EL (cell line): ENCODE results near the gene OR10AD1.
"Not testable (repeated sequence)": the region's sequence is repeated elsewhere in the genome, so short reads cannot be mapped to it uniquely, and the experiment has no call there.

ENCODE experiments used
- DNase-seq: peaks from one replicate; pipeline ENCODE4 v3.0.0-alpha.2; 2016

OR10AD1 gene, protein sequence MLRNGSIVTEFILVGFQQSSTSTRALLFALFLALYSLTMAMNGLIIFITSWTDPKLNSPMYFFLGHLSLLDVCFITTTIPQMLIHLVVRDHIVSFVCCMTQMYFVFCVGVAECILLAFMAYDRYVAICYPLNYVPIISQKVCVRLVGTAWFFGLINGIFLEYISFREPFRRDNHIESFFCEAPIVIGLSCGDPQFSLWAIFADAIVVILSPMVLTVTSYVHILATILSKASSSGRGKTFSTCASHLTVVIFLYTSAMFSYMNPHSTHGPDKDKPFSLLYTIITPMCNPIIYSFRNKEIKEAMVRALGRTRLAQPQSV

GRCh38 chr12:48203192-48203591 is at the start of gene OR10AD1:
OR10AD1 (minus strand) TSS chr12:48203292; CDS start chr12:48203292, 0 bp downstream.
- DNase-seq, result no peak

DNA sequence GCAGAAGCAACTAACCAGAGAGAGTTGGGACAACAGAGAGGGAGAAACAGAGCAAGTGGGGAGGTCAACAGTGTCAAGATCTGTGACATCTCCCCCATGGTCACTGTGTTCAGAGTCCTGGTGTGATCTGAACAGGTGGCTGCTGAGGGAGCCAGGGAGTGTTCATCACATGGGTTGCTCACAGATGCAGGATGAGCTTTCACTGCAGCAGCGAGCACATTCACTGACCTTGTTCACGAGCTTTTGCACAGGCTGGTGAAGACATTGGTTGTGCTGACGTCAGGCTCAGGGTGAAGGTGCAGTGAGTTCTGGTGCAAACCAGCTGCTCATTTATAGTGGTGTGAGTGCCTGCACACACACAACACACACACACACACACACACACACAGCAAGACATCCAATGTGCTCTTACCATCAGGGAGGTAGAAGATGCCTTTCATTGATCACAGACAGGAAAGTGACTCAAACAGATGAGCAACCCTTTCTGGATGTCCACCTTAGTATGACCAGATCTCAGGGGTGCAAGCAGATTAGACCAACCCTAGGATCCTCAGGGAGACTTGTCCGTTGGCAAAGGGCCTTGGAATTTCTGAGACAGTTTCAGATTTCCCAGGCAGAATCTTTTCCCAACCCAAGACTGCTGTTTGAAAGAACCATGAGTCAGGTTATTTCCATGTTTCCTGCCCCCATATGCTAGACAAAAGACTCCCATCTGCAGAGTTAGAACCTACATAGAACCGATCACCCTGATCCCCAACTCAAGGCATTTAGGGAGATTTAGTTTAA is 44.3 kb upstream of the OR10AD1 start:
- no peak for DNase-seq

DNA sequence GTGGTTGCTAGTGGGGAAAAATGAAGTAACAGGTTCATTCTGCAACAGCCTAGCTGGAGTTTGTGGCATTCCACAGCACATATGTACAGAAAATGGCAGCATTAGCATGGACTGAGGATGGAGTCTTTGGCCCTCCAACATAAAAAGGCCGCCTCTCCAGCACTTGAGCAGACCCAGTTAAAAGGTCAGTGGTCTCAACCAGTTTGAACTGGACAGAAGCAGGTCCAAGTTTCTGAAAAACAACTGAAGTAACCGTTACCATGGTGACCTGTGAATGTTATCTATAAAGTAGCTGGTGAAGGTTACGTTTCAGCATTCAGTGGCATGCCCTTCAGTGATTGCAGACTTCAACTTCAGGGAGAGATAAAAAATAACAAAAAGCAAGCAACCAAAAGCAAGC is 34.1 kb upstream of the OR10AD1 start:
- no peak for DNase-seq

GRCh38 chr12:48235796-48236333 is 32.8 kb upstream of the OR10AD1 start:
- no peak for DNase-seq

- not testable (repeated sequence) for DNase-seq
Observed at GRCh38 chr12:48231169-48231958, 28.3 kb upstream of the OR10AD1 start.

GRCh38 chr12:48224533-48224932 is 21.4 kb upstream of the OR10AD1 start:
- not testable (repeated sequence) for DNase-seq

DNA sequence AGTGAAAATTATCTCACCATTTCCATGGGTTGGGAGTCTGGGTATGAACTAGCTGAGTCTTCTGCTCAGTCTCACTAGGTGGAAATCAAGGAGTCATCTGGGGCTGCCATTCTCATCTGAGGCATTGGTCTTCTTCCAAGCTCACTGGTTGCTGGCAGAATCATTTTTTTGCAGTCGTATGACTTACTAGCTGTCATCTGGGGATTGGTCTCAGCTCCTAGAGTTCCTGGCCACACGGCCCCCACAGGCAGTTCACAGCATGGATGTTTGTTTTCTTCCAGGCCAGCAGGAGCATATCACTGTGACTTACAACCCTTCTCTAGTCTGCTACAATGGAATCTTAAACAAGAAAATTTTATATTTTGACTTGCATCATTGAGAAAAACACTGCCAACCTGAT is 18.6 kb upstream of the OR10AD1 start:
- no peak for DNase-seq

DNA sequence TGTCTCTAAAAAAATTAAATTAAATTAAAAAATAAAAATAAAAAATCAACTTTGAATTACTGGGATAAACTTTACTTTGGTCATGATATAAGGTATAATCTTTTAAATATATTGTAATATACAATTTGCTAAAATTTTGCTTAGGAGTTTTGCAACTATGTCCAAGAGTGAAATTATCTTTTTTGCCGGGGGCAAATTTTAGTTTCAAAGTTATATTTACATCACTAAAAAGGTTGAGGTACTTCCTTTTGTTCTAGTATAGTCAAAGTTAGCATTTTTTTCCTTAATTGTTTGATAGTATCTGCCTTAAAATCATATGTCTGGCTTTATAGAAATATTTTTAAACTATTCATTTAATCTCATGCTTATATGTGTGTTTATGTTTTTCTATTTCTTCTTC is 17.6 kb upstream of the OR10AD1 start:
- no peak for DNase-seq

- DNase-seq, result no peak
Observed at GRCh38 chr12:48219631-48220030, 16.5 kb upstream of the OR10AD1 start.

DNA sequence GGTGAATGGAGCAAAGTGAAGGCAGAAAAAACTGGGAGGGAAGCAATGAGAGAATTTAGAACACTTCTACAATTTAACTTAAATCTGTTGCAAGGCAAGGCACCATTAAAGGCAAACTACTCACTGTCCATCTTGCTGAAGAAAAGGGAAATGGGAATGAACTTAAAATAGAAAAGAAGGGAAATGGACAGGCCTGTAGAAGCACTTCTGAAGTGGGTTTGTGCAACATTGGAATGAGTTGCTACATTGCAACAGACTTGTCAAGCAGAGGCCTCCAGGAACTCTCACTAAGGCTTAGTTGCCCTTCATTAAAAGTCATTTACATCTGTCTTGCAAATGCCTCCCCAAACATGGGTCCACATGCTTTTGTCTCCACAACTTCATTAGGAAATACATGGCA is 13.7 kb upstream of the OR10AD1 start:
- DNase-seq, result no peak

DNA sequence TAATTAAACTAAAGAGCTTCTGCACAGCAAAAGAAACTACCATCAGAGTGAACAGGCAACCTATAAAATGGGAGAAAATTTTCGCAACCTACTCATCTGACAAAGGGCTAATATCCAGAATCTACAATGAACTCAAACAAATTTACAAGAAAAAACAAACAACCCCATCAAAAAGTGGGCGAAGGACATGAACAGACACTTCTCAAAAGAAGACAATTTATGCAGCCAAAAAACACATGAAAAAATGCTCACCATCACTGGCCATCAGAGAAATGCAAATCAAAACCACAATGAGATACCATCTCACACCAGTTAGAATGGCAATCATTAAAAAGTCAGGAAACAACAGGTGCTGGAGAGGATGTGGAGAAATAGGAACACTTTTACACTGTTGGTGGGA is 6.4 kb upstream of the OR10AD1 start:
- not testable (repeated sequence) for DNase-seq

- no peak for DNase-seq
Observed at GRCh38 chr12:48202766-48203165, 326 bp downstream of the OR10AD1 start.

DNA sequence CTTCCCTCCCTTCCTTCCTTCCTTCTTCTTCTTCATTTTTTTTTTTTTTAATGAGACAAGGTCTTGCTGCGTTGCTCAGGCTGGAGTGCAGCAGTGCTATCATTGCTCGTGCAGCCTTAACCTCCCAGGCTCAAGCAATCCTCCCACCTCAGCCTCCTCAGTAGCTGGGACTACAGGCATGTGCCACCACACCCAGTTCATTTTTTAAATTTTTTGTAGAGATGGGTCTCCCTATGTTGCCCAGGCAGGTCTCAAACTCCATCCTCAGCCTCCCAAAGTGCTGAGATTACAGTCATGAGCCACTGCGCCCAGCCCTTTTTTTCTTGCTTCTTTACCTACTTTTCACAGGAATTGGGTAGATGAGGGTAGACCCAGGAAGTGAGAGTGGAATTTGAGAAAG is 1.6 kb downstream of the OR10AD1 start:
- no peak for DNase-seq

DNA sequence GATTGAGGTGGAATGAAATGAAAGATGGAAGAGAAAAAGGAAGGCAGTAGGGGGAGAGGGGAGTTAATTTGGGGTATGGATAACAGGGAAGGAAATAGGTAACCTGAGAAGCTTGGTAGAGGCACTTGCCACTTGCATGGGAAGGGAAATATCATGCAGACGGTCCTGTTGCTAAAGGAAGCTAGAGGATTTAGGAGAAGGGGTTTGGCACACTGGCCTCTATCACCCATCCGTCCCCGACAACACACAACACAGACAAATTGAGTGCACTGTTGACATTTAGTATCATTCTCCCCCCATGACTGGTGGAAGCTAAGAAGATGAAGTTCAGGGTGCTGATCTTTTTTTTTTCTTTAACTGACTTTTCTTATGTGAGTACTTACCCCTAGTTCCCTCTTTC is 2.0 kb downstream of the OR10AD1 start:
- no peak for DNase-seq

DNA sequence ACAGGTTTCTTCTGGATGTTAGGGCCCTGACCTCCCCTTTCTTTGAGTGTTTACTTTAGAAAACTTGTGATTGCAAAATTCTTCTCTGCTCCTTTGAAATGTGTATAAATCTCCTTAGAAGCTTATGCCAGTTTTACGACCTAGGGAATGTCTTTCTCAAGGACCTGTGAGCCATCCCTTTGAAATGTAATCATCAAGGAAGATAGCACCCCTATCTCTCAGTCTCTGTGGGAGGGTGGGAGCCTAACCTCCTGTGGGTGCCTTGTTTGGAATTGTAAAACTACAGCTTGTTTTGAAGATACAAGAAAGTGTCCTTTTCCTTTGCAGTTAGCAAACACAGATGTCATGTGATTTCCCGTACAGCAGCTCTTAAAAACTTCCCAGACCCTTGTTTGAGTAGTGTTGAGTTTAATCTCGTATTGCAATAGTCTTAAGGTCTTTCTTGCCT is 3.3 kb downstream of the OR10AD1 start:
- DNase-seq, result peak; percentile 44

GRCh38 chr12:48198985-48199384 is 4.1 kb downstream of the OR10AD1 start:
- no peak for DNase-seq

GRCh38 chr12:48198672-48198971 is 4.5 kb downstream of the OR10AD1 start:
- peak; percentile 26 for DNase-seq

DNA sequence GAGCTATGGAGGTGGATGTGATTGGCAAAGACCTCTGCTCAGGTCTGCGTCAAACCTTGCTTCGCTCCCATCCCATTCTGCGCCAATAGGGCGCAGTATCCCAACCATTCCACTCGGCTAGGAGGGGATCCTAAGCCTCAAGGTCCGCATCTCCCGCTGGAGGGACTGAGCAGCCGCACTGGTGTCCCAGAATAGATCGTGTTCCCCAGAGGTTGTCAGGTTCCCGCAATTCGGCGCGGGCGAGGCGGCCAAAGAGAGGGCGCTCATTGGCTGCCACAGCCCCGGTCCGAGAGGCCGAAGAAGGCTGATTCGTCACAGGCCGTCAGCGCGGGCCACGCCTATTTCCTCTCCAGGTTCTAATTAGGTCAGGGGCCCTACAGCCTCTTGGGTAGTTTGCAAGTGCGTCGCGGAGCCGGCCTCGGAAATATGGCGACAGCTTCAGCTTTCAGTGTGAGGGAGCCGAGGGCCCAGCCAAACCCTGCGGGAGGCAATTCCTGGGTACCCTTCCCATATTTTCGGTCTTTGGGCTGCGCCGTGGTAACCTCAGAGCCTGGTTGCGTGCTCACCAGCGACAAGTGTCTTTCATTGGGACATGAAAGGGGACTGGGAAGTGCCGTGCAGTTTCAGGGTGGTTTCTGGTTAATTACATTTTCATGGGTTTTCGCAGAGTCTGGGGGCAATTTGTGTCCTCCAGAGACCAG is 5.0 kb downstream of the OR10AD1 start:
- DNase-seq, result peak; percentile 97

DNA sequence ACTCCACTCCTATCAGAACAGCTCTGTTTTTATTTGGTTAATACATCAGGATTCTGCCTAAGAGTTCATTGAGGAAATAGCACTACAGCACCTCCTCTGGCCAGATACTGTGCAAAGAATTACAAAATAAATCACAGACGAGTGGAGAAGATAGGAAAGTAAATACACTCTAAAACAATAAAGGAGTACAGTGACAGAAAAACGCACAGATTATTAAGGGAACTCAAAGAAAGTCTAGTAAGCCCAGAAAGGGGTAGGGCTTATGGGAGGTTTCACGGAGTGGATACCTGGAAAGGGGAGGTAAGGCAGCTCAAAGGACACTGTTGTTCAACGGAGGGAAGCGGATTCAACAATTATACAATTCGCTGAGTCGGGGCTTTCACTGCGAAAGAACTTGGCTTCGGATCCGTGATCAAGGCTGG is 5.5 kb downstream of the OR10AD1 start:
- DNase-seq, result peak; percentile 44

DNA sequence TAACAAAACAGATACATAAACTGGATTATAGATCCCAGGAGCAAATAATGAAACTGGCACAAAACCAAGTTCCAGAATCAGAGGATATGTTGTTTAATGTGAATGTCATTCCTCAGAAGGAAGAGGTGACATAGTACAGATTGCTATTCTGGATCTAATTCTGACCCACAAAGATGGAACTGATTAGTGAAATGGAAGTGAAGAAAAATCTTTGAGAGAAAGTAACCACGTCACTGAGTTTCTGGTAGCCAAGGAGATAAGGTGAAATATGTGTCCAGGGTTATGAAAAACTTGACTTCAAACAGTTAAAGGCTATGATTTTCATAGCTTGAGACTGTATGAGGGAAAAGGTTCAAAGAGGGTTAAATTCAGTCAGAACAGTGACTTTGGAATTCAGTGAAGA is 8.3 kb downstream of the OR10AD1 start:
- peak; percentile 26 for DNase-seq

GRCh38 chr12:48193623-48194022 is 9.5 kb downstream of the OR10AD1 start:
- no peak for DNase-seq

DNA sequence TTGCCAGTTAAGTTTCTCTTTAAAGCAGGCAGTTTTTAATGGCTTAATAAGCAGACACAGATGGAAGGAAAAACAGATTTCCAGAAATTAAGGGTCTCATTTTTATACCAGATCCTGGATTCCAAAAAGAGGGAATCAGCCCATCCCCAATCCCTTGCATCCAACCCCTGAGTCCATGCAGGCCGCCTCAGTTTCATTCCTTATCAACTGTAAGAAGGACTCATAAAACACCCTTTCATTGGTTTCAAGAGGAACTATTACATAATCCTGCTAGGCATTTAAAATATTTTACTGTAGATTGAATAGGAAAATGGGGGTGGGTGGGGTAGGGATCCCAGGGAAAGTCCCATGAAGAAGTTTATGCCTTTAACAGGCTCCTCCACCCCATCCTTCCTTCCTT is 10.2 kb downstream of the OR10AD1 start:
- no peak for DNase-seq

DNA sequence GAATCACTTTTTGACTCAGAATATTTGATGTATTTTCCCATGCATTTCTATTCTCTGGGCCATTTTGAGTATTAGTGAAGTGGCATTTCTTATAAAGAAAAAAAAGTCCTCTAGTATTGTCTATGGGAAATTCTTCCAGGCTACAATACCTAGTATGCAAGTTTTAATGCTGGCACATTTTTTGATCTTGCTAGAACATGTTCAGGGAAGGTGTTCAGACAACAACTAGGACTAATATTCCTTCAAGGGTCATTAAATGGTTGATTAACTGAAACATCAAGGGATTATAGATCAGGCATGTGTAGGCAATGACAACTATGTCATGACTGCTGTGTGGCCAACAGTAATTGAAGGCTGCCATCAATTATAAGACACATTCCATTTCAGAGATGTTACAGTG is 12.0 kb downstream of the OR10AD1 start:
- no peak for DNase-seq
